ENCODE results near the gene RGL4. TPM values are rescaled to one million over a fixed set of nuclear protein-coding genes. Genes with fewer than 3 reads are reported as not detected.

RGL4 gene
- total RNA-seq, 2 donors from 2014 or later: not detected

DNA sequence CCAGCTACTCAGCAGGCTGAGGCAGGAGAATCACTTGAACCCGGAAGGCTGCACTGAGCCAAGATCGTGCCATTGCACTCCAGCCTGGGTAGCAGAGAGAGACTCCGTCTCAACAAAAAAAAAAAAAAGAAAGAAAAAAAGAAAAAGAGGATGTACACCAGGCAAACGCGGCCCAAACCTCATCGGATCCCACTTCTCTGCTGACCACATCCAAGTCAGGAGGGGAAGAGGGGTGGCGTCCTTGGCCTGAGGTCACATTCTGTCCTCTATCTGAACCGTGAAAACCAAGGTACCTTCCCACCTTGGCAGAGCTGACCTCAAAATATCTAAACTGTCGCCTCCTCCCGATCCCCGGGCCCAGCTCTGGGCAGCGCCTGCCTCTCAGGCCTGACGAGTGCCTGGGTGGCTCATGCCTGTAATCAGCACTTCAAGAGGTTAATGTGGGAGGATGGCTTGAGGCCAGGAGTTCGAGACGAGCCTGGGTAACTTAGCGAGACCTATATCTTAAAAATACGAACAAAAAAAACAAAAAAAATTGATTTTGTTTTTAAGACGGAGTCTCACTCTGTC lies 25.1 kb downstream of the RGL4 start:
- 54 to 70% methylated on average over 18 of the region's 18 CpGs for WGBS, 2 donors
- Histone ChIP-seq H3K27me3 (no peaks in the 10 kb centered on the region), H3K36me3 (replicated peaks in 1 of 2; ENCODE audit: insufficient read depth in 1 of 2, low read depth in 2 of 2) (peaks cover 0 to 3% of the 10 kb centered on the region in 2 donors), H3K4me3 (no peak overlapping the region), H3K4me1 (peaks cover 19% of the 10 kb centered on the region), H3K27ac (peak overlapping the region in 1 of 4 donors; percentile 82), H3K9me3 (no peaks in the 10 kb centered on the region)
- intact Hi-C loops (cut with DNase I): no loop called here
- TF ChIP-seq, protein P1, sequence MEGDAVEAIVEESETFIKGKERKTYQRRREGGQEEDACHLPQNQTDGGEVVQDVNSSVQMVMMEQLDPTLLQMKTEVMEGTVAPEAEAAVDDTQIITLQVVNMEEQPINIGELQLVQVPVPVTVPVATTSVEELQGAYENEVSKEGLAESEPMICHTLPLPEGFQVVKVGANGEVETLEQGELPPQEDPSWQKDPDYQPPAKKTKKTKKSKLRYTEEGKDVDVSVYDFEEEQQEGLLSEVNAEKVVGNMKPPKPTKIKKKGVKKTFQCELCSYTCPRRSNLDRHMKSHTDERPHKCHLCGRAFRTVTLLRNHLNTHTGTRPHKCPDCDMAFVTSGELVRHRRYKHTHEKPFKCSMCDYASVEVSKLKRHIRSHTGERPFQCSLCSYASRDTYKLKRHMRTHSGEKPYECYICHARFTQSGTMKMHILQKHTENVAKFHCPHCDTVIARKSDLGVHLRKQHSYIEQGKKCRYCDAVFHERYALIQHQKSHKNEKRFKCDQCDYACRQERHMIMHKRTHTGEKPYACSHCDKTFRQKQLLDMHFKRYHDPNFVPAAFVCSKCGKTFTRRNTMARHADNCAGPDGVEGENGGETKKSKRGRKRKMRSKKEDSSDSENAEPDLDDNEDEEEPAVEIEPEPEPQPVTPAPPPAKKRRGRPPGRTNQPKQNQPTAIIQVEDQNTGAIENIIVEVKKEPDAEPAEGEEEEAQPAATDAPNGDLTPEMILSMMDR (IDR thresholded peaks at IDR 0.05): no peak
- TF ChIP-seq POLR2A (IDR thresholded peaks at IDR 0.05): no peak
- ATAC-seq (no peak), DNase-seq (peak in 1 of 4 donors; percentile 12)

GRCh38 chr22:23716811-23717801 lies 26.3 kb downstream of the RGL4 start:
- DNase-seq: peak; percentile 82 to 87 (median 84)
- TF ChIP-seq POLR2A (IDR thresholded peaks at IDR 0.05): peak; percentile 81 to 89 (median 85)
- TF ChIP-seq, protein P1 (IDR thresholded peaks at IDR 0.05): no peak
- Histone ChIP-seq H3K4me1 (peaks cover 19% of the 10 kb centered on the region), H3K27me3 (no peaks in the 10 kb centered on the region), H3K9me3 (no peaks in the 10 kb centered on the region), H3K4me3 (peak overlapping the region; percentile 59 to 82), H3K27ac (peak overlapping the region; percentile 68 to 82 (median 76)), H3K36me3 (replicated peaks in 1 of 2; ENCODE audit: insufficient read depth in 1 of 2, low read depth in 2 of 2) (peaks cover 0 to under 1% of the 10 kb centered on the region in 2 donors)
- 0 to 5% methylated on average over 22 to 84 of the region's 84 CpGs for WGBS, 2 donors
- intact Hi-C loops (cut with DNase I): no loop called here
- ATAC-seq: peak; percentile 91

- no peak for TF ChIP-seq POLR2A (IDR thresholded peaks at IDR 0.05)
- TF ChIP-seq, protein P1 (IDR thresholded peaks at IDR 0.05): no peak
- 85 to 86% methylated on average over 17 of the region's 17 CpGs for WGBS, 2 donors
- no peak overlapping the region for H3K27ac ChIP-seq
- intact Hi-C loops (cut with DNase I): no loop called here
- no peak overlapping the region for H3K4me3 ChIP-seq
- no peaks in the 10 kb centered on the region for H3K9me3 ChIP-seq
- DNase-seq: no peak
- peaks cover 19% of the 10 kb centered on the region for H3K4me1 ChIP-seq
- H3K36me3 ChIP-seq (replicated peaks in 1 of 2; ENCODE audit: insufficient read depth in 1 of 2, low read depth in 2 of 2): no peaks in the 10 kb centered on the region
- no peaks in the 10 kb centered on the region for H3K27me3 ChIP-seq
- ATAC-seq: no peak
Measured at GRCh38 chr22:23718371-23719165, 27.8 kb downstream of the RGL4 start.

DNA sequence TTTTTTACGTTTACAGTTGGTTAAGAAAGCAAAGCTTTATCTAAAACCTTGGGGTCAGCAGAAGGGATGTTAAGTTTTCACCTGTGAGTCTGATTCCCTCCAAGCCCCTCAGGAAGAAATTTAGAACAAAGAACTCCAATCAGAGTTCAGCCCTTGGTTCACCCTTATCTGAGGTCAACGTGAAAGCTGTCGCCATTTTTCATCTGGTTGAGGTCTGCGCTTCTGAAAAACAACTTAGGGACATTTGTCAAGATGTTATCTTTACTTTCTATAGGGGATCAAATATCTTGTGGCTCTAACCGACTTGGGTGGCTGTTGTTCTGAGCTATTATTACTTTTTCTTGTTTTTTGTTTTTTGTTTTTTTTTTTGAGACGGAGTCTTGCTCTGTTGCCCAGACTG lies 30.0 kb downstream of the RGL4 start:
- peaks cover 10% of the 10 kb centered on the region for H3K4me1 ChIP-seq
- no peaks in the 10 kb centered on the region for H3K27me3 ChIP-seq
- no peak overlapping the region for H3K4me3 ChIP-seq
- no peak overlapping the region for H3K27ac ChIP-seq
- intact Hi-C loops (cut with DNase I): no loop called here
- TF ChIP-seq POLR2A (IDR thresholded peaks at IDR 0.05): no peak
- TF ChIP-seq, protein P1 (IDR thresholded peaks at IDR 0.05): no peak
- no peaks in the 10 kb centered on the region for H3K36me3 ChIP-seq (replicated peaks in 1 of 2; ENCODE audit: insufficient read depth in 1 of 2, low read depth in 2 of 2)
- no peaks in the 10 kb centered on the region for H3K9me3 ChIP-seq
- DNase-seq: no peak
- ATAC-seq: no peak
- WGBS, 2 donors: 49 to 53% methylated on average over 6 of the region's 6 CpGs
